A673 (cell line): ENCODE data around the gene ZSWIM5. TPM values are rescaled to one million over a fixed set of nuclear protein-coding genes. Genes with fewer than 3 reads are reported as not detected.

Experiments
- BruUV-seq: library from RNA; stranded (reverse); fragments of 400-500 nt; replicated peaks from 2 replicates; lab custom pipeline; 2021; lab: Mats Ljungman, UMichigan
- CTCF ChIA-PET: fragments of 300-600 bp; sonication (Branson Sonifier 250); formaldehyde crosslinking; loops from one replicate; lab custom pipeline; 2022; ENCODE audit warnings: antibody characterized with exemption; lab: Charles Lee
- POLR2A ChIA-PET: fragments of 300-600 bp; sonication (Branson Sonifier 250); formaldehyde crosslinking; loops from one replicate; lab custom pipeline; 2022; ENCODE audit warnings: antibody characterized with exemption; ENCODE audit not compliant: low non-redundant PET; lab: Charles Lee
- DNase-seq: peaks from one replicate; pipeline ENCODE4 v3.0.0-alpha.2; 2015; ENCODE audit warnings: low spot score
- H3K27ac ChIP-seq: fragments of 200-600 bp; sonication (generic); 2 replicates; pipeline ENCODE4 v1.5.1; 2016; ENCODE audit warnings: mixed run types, low read depth, mild to moderate bottlenecking, mixed read lengths, antibody characterized with exemption, low read length; ENCODE audit not compliant: poor library complexity, severe bottlenecking
- H3K27me3 ChIP-seq: fragments of 200-600 bp; sonication (generic); replicated peaks from 2 replicates; pipeline ENCODE4 v1.6.1; 2017; ENCODE audit warnings: mixed run types, low read depth, mild to moderate bottlenecking, mixed read lengths, antibody characterized with exemption, low read length; ENCODE audit not compliant: insufficient read depth, poor library complexity
- H3K36me3 ChIP-seq: fragments of 200-600 bp; sonication (generic); 2 replicates; pipeline ENCODE4 v1.6.1; 2016; ENCODE audit warnings: mixed run types, mild to moderate bottlenecking, mixed read lengths, antibody characterized with exemption, low read length; ENCODE audit not compliant: insufficient read depth, poor library complexity, severe bottlenecking
- H3K4me1 ChIP-seq: fragments of 200-600 bp; sonication (generic); 2 replicates; pipeline ENCODE4 v1.6.1; 2017; ENCODE audit warnings: mixed run types, mild to moderate bottlenecking, mixed read lengths, antibody characterized with exemption, low read length; ENCODE audit not compliant: insufficient read depth, poor library complexity, severe bottlenecking
- H3K4me3 ChIP-seq: fragments of 200-600 bp; sonication (generic); 2 replicates; pipeline ENCODE4 v1.5.1; 2016; ENCODE audit warnings: low read depth, mixed run types, mild to moderate bottlenecking, mixed read lengths, low read length; ENCODE audit not compliant: poor library complexity, severe bottlenecking
- H3K9me3 ChIP-seq: fragments of 200-600 bp; sonication (generic); 2 replicates; pipeline ENCODE4 v1.6.1; 2016; ENCODE audit warnings: mixed run types, low read depth, mild to moderate bottlenecking, mixed read lengths, antibody characterized with exemption, low read length; ENCODE audit not compliant: poor library complexity, severe bottlenecking
- CTCF ChIP-seq: fragments of 300-800, 200-600 bp; sonication (generic); conservative IDR thresholded peaks from 2 replicates; pipeline ENCODE4 v1.5.1; 2017; ENCODE audit warnings: low read depth, mild to moderate bottlenecking, antibody characterized with exemption, low read length, moderate library complexity, mixed read lengths
- EZH2 ChIP-seq: fragments of 200-600 bp; sonication (generic); IDR thresholded peaks from 2 replicates; pipeline ENCODE4 v1.6.1; 2017; ENCODE audit warnings: borderline replicate concordance, low read depth, mild to moderate bottlenecking, mixed read lengths, antibody characterized with exemption, low read length; ENCODE audit not compliant: poor library complexity, severe bottlenecking
- intact Hi-C: fragments of 100-400 bp; cut with micrococcal nuclease; formaldehyde crosslinking; loops from one replicate; pipeline ENCODE4 v1.10.0; 2022; ENCODE audit not compliant: unreplicated experiment
- total RNA-seq: library from RNA; stranded (reverse); gene quantifications from 2 replicates; pipeline ENCODE4 v1.2.3, GENCODE V29; 2021

The ZSWIM5 gene
- total RNA-seq, 1 experiment from 2014 or later: 0.67 TPM

GRCh38 chr1:45044916-45045315 is 161.5 kb downstream of the ZSWIM5 start:
- POLR2A ChIA-PET: no interaction called here
- Histone ChIP-seq H3K27me3 (no peaks in the 10 kb centered on the region), H3K27ac (no peak overlapping the region), H3K4me3 (no peak overlapping the region), H3K36me3 (no peaks in the 10 kb centered on the region), H3K9me3 (no peaks in the 10 kb centered on the region), H3K4me1 (no peaks in the 10 kb centered on the region)
- CTCF ChIA-PET: no interaction called here
- intact Hi-C loops: no loop called here
- no TSS peak for BruUV-seq
- DNase-seq: no peak
- no peak for TF ChIP-seq CTCF
- no peak for TF ChIP-seq EZH2

DNA sequence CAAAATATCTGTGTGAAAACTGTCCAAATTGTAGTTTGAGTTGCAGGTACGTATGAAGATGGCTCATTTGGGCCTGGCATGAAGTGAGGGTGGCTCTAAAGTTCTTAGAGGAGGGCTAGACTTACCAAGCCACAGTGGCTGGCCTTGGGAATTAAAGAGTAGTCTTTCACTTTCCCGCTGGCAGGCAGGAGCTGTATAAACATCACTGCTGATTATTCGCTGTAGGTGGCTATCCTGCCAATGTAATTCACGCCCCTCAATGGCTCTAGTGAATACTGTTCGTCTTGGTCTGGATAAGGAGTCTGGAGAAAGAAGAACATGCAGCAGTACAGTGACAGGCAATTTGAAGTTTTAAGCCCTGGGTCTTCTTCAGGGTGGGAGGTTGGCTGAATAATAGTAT is 163.3 kb downstream of the ZSWIM5 start:
- no TSS peak for BruUV-seq
- CTCF ChIA-PET: no interaction called here

GRCh38 chr1:45040297-45040696 is 166.1 kb downstream of the ZSWIM5 start:
- POLR2A ChIA-PET: no interaction called here

More for the DNA sequence above, 163.3 kb downstream of the ZSWIM5 start:
- intact Hi-C loops: no loop called here
- Histone ChIP-seq H3K27me3 (no peaks in the 10 kb centered on the region), H3K27ac (no peak overlapping the region), H3K36me3 (no peaks in the 10 kb centered on the region), H3K4me3 (no peak overlapping the region), H3K9me3 (no peaks in the 10 kb centered on the region), H3K4me1 (no peaks in the 10 kb centered on the region)
- TF ChIP-seq CTCF (no peak), EZH2 (no peak)
- POLR2A ChIA-PET: no interaction called here
- no peak for DNase-seq

More at GRCh38 chr1:45040297-45040696, 166.1 kb downstream of the ZSWIM5 start:
- Histone ChIP-seq H3K36me3 (no peaks in the 10 kb centered on the region), H3K27me3 (no peaks in the 10 kb centered on the region), H3K4me1 (no peaks in the 10 kb centered on the region), H3K9me3 (no peaks in the 10 kb centered on the region), H3K4me3 (no peak overlapping the region), H3K27ac (no peak overlapping the region)
- intact Hi-C loops: no loop called here
- no TSS peak for BruUV-seq
- DNase-seq: no peak
- CTCF ChIA-PET: no interaction called here
- TF ChIP-seq EZH2: no peak
- TF ChIP-seq CTCF: no peak
